Mesenteric fat pad (tissue), 1 donor: ENCODE data around the gene SCART1. TPM values are rescaled to one million over a fixed set of nuclear protein-coding genes. Genes with fewer than 3 reads are reported as not detected.
"Not testable (repeated sequence)": the region's sequence is repeated elsewhere in the genome, so short reads cannot be mapped to it uniquely, and the experiment has no call there.

Experiments used
- DNase-seq: peaks from one replicate; pipeline ENCODE4 v3.0.0-alpha.2; 2020; ENCODE audit warnings: low spot score
- total RNA-seq: library from RNA; stranded (reverse); fragmentation: NEBNext Ultra II Directional; extraction: Animal tissue kit (Norgen Biotek cat#: 25700); gene quantifications from one replicate; pipeline ENCODE4 v1.2.1, GENCODE V29; 2021
- donor health status: DM: yes; HTN: yes; CAD: no.

Gene SCART1
- total RNA-seq, 1 donor from 2014 or later, result 3.3 TPM

DNA sequence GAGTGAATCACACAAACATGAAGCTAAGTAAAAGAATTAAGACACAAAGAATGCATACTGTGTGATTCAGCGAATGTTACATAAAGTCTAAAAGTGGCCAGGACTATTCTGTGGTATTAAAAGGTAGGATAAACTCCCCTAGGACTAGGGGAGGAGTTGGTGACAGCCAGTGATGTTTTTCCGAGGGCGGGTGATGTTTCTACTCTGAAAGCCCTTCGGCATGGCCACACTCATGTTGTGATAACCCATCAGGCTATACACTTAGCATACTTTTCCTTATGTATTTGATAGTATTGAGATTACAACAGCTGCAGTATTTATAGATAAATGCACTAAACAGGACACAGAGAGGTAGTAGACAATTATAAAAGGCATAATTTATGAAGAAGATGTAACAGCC is 57.7 kb downstream of the SCART1 start:
- no peak for DNase-seq

DNA sequence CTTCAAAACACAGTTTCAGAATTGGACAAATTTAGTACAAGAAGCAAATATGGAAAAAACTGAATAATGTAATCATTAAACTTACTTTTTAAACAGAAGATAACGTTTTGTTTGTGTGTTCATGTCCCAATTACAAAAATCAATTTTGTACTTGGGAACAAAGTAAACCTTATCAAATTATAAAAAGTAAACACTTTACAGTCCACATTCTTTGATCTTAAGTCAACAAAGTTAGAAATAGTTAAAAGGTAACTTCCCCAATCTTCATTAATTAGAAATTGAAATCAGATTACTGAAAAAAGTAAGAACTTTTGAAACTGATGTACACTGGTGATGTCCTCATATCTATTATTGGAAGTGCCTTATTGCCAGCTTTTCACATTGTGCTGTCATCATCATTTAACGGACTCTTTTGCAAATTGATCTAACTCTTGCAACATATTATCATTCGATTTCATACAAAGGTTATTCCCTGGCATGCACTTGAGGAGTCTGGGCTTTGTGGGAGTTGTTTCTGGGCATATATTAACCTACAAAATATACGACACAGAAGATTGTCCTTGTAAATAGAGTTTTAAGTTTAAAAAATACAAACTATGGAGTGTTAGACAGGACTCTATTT is 58.3 kb downstream of the SCART1 start:
- DNase-seq, result no peak

GRCh38 chr10:133515471-133515870 is 61.7 kb downstream of the SCART1 start:
- no peak for DNase-seq

DNA sequence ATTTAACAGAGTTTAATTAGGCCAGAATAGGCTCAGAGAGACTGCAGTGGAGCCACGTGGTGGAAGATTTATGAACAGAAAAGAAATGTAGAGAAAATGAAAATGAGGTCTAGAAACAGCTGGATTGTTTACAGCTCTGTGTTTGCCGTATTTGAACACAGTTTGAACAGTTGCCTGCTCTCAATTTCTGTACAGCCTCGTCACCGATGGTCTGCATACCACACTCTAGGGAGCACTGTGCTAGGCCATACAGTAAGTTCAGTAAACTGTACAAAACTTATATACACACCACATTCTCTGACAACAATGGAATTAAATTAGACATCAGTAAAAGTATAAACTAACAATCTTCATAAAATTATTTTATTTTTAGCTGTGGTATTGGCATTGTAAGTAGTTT is 62.3 kb downstream of the SCART1 start:
- DNase-seq, result no peak

- not testable (repeated sequence) for DNase-seq
Measured at GRCh38 chr10:133518517-133518916, 64.8 kb downstream of the SCART1 start.

Other genes starting within 250 kb of the SCART1 start
- not detected for gene UTF1, start 223.7 kb upstream of the SCART1 start, total RNA-seq
- 4.0 TPM for gene VENTX, start 216.1 kb upstream of the SCART1 start, total RNA-seq
- gene ADAM8, start 177.1 kb upstream of the SCART1 start, total RNA-seq, result 12.0 TPM
- 46.3 TPM for gene TUBGCP2, start 145.1 kb upstream of the SCART1 start, total RNA-seq
- gene ZNF511, start 145.0 kb upstream of the SCART1 start, total RNA-seq, result 32.9 TPM
- not detected for gene CALY, start 117.0 kb upstream of the SCART1 start, total RNA-seq
- gene PRAP1, start 106.6 kb upstream of the SCART1 start, total RNA-seq, result 1.6 TPM
- 19.0 TPM for gene FUOM, start 95.9 kb upstream of the SCART1 start, total RNA-seq
- gene ECHS1, start 80.6 kb upstream of the SCART1 start, total RNA-seq, result 188 TPM
- 3.6 TPM for gene PAOX, start 74.7 kb upstream of the SCART1 start, total RNA-seq
- gene MTG1, start 59.8 kb upstream of the SCART1 start, total RNA-seq, result 33.3 TPM
- not detected for gene SPRN, start 29.3 kb upstream of the SCART1 start, total RNA-seq
- 3.8 TPM for gene CYP2E1, start 73.4 kb downstream of the SCART1 start, total RNA-seq
- 2.1 TPM for gene SYCE1, start 111.6 kb downstream of the SCART1 start, total RNA-seq
- not detected for gene FRG2B, start 172.8 kb downstream of the SCART1 start, total RNA-seq